HG02588 (cell line): ENCODE results near the gene APBB1.
"Not testable (repeated sequence)": the region's sequence is repeated elsewhere in the genome, so short reads cannot be mapped to it uniquely, and the experiment has no call there.

ENCODE experiments used
- ATAC-seq: cut with Tn5 transposase; IDR thresholded peaks from one replicate; pipeline ENCODE4 v1.9.1; 2021; ENCODE audit warnings: mild to moderate bottlenecking, moderate library complexity; ENCODE audit not compliant: unreplicated experiment

Gene APBB1

DNA sequence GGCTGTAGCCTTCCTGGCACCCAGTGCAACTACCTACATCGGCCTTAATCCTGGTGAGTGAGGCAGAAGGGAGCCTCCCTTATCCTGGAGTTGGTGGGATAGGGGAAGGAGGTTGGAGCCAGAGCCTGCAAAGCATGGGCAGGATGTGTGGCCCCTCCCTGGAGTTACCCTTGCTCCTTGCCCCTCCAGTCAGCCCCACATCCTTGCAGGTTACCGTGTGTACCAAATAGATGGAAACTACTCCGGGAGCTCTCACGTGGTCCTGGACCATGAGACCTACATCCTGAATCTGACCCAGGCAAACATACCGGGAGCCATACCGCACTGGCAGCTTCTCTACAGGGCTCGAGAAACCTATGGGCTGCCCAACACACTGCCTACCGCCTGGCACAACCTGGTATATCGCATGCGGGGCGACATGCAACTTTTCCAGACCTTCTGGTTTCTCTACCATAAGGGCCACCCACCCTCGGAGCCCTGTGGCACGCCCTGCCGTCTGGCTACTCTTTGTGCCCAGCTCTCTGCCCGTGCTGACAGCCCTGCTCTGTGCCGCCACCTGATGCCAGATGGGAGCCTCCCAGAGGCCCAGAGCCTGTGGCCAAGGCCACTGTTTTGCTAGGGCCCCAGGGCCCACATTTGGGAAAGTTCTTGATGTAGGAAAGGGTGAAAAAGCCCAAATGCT, 24.8 kb downstream of the APBB1 start:
- no peak for ATAC-seq

DNA sequence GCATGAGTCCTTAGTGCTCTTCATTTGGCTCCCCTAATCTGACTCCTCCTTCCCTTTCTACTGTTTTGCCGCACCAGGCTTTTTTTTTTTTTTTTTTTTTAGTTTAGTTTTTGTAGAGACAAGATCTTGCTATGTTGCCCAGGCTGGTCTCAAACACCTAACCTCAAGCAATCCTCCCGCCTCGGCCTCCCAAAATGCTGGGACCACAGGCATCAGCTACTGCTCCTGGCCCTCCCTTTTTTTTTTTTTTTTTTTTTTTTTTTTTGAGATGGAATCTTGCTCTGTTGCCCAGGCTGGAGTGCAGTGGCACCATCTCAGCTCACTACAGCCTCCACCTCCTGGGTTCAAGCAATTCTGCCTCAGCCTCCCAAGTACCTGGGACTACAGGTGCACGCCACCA, 26.6 kb downstream of the APBB1 start:
- not testable (repeated sequence) for ATAC-seq

DNA sequence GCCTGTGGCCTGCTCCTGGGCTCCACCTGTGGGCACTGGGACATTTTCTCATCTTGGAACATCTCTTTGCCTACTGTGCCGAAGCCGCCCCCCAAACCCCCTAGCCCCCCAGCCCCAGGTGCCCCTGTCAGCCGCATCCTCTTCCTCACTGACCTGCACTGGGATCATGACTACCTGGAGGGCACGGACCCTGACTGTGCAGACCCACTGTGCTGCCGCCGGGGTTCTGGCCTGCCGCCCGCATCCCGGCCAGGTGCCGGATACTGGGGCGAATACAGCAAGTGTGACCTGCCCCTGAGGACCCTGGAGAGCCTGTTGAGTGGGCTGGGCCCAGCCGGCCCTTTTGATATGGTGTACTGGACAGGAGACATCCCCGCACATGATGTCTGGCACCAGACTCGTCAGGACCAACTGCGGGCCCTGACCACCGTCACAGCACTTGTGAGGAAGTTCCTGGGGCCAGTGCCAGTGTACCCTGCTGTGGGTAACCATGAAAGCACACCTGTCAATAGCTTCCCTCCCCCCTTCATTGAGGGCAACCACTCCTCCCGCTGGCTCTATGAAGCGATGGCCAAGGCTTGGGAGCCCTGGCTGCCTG, 27.3 kb downstream of the APBB1 start:
- no peak for ATAC-seq

DNA sequence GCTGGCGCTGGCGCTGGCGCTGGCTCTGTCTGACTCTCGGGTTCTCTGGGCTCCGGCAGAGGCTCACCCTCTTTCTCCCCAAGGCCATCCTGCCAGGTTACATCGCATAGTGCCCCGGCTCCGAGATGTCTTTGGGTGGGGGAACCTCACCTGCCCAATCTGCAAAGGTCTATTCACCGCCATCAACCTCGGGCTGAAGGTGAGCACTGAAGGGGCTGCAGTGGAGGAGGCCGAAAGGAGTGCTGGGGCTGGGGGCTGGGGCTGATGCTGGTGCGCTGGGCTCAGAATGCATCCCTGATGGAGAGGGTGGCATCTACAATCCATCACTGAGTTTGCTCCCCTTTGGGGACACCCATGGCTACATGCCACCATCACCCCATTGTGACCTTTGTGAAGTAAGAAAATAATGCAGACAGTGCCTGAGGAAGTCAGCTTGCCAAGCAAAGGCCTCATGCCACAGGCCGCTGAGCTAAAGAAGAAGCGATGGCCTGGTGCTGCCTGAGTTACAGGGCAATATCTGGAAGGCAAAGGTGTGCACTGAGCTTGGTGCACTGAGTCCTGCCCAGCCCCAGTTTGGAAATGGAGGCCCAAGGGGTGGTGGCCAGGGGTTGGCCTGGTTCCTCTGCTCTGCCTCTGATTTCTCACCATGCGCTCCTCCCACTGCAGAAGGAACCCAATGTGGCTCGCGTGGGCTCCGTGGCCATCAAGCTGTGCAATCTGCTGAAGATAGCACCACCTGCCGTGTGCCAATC, 28.0 kb downstream of the APBB1 start:
- no peak for ATAC-seq

DNA sequence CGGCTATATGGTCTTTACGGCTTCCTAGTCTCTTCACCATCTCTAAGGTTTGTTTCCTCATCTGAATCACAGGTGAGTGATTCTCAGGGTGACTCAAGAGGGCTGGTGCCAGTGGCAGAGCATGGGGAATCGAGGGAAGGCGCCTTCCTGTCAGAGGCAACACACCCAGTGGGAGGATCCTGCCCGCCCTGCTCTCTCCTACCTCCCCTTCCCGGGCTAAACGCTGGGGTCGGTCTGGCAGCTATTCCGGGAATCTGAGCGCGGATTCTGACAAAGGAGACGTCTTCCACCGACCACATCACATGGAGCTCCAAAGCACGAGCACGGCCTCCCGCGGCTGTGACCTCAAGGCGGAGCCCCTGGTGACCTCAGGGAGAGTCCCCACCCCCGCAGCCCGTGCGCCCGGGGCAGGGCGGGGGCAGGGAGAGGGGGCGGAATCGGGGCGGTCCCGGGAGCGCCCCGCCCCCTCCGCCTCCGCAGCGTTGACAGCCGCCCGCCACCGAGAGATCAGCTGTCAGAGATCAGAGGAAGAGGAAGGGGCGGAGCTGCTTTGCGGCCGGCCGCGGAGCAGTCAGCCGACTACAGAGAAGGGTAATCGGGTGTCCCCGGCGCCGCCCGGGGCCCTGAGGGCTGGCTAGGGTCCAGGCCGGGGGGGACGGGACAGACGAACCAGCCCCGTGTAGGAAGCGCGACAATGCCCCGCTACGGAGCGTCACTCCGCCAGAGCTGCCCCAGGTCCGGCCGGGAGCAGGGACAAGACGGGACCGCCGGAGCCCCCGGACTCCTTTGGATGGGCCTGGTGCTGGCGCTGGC, 28.8 kb downstream of the APBB1 start, which contains the start of gene SMPD1:
SMPD1 (plus strand) TSS at position 570 of the 813 bp plus-strand sequence; CDS start at position 695, 125 bp downstream.
- ATAC-seq, result peak; percentile 97

DNA sequence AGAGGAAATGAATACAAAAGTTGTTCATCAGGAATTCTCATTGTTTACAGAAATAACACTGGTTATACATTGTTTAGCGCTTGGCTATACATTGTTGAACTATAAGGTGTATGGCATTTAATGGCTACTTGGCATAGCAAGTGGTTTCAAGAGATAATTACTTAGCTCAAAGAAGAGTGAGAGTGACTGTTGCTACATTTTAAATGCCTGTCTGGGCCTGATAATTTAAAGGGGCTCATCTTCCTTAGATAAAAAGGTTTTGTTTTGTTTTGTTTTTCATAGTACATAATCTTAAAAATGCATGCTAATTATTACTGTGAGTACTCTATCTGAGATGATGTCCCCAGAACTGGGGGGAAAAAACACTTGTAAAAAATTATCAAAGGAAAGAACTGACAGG, 30.1 kb downstream of the APBB1 start:
- no peak for ATAC-seq

DNA sequence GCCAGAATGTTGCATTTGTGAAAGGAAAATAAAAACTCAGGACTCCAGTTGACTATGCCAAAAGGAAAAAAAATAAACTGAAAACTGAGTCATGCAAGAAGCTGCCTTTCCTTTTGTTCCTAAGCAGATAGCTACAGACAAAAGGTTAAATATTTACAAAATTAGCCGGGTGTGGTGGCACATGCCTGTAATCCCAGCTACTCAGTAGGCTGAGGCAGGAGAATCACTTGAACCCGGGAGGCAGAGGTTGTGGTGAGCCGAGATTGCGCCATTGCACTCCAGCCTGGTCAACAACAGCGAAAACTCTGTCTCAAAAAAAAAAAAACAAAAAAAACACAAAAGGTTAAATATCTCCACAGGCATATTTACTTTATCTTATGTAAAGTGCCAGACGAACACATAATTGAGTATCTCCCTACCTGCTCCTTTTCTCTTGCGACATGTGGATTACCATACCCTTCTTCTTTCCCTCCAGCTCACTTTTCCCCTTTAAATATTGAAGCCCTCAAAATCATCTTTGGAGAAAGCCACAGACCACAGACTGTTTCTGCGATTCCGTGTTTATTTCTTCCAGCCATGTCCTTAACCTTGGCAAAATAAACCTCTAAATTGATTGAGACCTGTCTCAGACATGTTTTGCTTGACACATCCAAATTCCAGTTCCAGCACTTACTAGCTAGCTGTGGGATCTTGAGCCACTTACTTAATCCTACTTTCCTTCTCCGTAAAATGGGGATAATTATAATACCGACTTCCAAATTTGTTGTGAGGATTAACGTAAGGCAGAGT, 30.9 kb downstream of the APBB1 start:
- no peak for ATAC-seq

DNA sequence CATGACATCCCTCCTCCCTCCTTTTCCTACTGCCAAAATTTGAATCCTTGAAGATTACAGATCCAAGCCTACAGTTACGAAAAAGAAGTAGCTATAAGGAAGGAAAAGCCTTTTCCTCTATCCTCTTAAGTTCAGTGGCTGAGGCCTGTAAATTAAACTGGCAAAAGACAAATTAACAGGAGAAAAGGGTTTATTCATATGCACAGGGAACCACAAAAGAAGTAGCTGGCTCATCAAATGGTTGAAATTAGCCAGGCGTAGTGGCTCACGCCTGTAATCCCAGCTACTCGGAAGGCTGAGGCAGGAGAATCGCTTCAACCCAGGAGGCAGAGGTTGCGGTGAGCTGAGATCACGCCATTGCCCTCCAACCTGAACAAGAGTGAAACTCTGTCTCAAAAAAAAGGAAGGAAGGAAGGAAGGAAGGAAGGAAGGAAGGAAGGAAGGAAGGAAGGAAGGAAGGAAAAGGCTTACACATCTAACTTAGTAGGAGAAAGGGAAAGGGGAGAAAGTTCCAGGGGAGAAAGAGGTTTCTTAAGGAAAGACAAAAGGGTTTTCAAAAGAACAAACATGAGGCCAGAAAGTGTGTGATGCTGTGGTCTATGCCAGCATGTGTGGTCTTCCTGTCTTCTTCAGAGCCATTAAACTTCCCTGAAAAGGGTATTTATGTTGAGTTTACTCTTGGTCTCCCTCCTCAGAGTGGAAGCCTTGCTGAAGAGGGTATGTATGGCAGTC, 33.7 kb downstream of the APBB1 start:
- no peak for ATAC-seq

DNA sequence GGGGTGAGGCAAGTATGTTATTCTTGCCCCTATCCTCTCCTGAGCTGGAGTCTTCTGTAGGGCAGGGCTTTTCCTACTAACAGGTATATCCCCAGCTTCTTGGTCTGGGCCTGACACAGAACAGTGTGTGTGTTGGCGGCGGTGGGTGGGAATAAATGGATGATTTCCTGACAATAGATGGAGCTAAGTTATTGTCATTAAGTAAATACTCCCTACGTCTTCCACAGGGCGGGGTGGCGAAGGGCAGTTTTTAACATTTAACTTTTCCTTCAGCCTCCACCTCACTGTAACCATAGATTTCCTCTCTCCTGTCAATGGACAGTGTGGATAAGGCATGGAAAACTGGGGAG, 40.3 kb downstream of the APBB1 start:
- no peak for ATAC-seq

DNA sequence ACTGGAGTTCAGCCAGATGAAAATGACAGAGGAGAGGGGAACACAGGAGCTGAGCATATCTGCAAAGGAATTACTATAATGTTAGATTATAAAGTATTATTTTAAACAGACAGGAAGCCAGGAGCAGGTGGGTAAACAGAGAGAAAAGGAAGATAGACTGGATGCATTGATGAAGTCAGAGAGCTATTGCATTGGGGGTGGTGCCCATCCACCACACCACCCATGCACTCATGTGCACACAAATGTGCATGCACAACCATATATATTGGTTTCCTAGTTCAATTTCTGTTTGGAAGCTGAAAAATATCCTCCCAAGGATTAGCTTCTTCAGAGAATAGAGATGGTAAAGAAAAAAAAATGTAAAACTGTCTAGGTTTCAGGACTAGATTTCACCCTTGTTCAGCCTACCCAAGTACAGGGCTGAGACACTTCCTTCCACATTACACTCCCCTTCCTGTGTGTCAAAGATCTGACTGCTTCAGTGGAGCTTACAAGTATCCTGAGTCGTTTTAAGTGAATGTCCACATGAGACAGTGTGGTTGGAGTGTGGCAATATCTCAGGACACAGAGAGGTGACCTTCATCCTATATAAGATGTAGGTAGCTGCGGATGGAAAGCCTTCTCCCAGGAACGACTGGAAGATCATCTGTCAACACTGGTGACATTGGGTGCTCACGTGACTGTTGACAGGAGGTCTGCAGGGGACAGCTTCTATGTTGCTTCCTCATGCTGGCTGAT, 40.8 kb downstream of the APBB1 start:
- ATAC-seq, result no peak

DNA sequence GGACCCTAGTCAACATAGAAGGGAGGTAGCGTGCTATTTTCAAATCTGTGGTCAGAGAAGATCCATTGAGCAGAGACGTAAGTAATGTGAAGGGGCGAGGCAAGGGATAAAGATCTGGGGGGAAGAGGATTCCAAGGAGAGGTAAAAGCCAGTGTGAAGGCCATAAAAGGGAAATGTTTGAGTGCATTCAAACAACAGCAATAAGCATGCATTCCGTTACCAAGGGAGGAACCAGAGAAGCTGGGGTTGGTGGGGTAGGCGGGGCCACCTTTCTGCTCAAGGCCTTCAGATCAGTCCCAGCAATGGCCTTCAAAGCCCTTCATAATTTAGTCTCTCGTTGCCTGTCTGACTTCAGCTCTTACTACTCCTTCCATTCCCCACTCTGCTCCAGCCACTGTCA, 47.1 kb downstream of the APBB1 start:
- ATAC-seq, result no peak

DNA sequence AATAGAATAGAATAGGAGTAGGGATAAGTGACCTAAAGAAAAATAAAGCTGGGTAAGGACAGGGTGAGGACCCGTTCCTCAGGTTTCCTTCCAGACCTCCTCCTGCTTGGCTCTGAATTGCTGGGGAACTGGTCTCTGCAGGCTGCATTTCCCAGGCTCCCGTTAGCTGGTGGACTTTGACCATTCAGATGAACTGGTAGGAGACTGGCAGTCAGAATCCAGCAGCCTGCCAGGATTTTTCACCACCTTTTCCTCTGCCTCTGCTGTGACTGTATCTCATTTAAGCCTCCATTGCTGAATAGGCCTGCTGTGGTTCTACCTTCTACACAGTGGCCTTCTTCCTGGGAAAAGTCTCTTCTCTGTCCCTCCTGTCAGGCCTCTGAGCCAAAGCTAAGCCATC, 53.2 kb downstream of the APBB1 start:
- ATAC-seq, result no peak

DNA sequence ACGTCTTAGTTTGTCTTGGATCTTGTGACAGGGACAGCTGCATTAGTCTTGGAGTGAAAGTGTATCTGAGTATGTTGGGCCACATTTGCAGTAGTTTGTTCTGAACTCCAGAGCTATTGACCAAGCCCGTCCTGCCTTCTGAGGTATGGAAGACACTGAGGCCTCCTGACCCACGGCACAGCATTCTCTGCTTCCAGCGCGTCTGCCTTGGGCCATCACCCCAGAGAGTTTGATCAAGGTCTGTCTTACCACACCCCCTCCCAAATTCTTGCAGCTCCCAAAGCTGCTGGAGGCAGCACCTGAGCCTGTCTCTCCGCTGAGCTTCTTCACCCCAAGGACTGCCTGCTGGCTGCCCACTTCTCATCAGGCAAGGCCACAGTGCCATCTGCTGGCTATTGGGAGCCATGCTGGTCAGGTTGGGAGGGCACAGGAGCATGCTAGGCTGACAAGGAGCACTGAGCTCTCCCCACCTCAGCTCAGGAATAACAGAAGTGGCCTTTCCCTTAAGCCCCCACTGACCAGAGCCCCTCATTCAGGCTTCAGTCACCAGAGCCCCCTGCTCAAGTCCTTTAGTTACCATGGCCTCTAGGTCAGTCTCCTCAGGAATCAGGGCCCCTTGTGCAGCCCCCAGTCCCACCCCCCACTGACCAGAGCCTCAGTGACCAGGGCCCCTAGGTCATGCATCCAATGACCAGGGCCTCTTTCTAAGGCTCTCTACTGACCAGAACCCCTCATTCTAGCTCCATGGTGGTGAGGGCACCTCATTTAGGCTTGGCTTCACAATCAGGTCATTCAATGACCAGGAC, 55.8 kb downstream of the APBB1 start:
- ATAC-seq, result peak; percentile 86

DNA sequence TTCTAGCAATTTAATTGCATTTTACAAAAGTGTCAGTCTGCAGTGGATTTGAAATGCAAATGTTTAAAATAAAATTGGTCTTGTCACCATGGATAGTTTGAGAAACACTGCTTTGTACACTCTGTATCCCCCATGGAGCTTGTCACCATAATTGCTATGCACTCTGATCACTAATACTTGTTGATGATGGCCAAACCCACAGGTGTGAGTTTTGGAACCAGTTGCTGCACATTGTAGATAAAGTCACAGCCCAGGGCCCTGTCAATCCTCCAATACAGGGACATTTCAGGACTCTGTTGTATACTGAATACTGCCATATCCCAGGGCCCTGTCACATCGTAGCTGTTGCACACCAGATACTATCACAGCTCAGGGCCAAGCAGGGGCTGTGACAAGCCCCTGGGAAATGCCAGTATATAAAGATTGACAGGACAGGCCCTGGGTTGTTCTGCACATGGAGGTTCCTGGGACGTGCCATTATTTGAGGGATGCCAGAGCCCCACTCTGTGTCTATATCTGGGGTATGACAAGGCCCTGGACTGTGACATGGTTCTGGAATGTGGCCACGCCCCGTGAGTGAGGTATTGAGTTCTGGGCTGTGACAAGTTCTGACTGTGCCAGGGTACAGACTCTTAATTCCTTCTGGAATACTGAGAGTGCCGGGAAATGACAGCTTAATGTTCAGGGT, 56.6 kb downstream of the APBB1 start:
- no peak for ATAC-seq

DNA sequence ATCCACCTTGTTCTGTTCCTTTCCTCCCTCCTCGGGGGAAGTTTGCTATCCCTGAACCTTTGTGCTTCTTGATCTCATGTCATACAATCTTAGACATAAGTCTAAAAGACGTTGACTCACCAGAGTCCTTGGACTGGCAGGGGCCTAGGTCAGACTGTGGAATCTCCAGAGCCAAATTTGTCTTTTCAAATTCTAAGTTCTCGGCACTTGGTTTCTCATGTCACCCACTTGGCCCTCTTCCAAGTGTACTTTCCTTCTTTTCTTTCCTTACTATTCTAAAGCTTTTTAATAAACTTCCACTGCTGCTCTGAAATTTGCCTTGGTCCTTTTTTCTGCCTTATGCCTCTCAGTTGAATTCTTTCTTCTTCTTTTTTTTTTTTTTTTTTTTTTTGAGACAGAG, 58.7 kb downstream of the APBB1 start:
- ATAC-seq, result no peak

DNA sequence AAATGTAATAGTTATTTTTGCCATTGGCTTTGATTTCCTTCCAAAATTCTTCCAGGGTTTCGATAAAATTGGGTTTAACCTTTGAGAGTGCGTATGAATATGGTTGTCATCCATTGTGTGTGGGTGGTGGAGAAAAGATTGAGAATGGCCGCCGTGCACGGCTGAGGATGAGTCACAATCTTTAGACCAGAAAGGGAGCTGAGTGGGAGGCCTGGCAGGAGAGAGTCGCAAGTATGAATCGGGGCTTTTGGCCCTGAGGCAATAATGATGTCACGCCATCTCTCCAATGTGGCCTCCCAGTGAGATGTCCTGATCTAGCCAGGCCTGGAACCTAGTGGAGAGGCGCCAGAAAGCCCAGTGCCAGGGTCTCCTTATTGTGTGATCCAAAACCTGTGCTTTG, 61.7 kb downstream of the APBB1 start:
- no peak for ATAC-seq

DNA sequence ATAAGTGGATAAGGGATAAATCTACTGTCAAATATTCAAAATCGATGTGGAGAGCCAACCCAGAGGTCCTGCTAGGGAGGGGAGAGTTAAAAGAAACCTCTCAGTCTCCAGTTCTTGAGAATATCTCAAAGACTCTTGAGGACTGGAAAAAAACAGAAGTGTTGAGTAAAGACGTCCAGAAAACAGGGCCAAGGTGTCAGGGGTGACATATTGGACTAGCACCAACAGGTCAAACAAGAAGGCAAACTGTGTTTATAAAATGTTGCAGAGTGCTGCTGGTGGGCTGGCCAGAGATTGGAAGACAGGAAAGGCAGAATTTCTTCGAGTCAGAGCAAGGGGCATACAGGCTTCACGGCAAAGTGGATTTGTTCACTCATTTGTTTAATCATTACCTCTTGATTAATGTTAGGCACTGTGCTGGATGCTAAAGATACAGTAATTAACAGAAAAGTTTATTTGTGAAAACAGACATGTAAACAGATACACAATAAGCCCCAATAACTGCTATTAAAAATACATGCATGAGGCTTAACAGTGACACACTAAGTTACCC, 62.3 kb downstream of the APBB1 start:
- ATAC-seq, result no peak
